H9 (cell line): ENCODE results near the gene MRM1. TPM values are rescaled to one million over a fixed set of nuclear protein-coding genes. Genes with fewer than 3 reads are reported as not detected.

Experiments used
- DNase-seq: peaks from one replicate; pipeline ENCODE4 v3.0.0-alpha.2; 2017
- H2AFZ ChIP-seq: one replicate; pipeline ENCODE4 v1.6.1; 2013; ENCODE audit warnings: mild to moderate bottlenecking, low read length, control low read depth, moderate library complexity
- H2AK5ac ChIP-seq: 2 replicates; pipeline ENCODE4 v1.6.1; 2013; ENCODE audit warnings: low read length, control low read depth, mixed read lengths; ENCODE audit not compliant: insufficient read length
- H2BK120ac ChIP-seq: one replicate; pipeline ENCODE4 v1.6.1; 2013; ENCODE audit warnings: low read depth, mild to moderate bottlenecking, low read length, control low read depth, inconsistent platforms; ENCODE audit not compliant: poor library complexity, severe bottlenecking
- H2BK12ac ChIP-seq: 2 replicates; pipeline ENCODE4 v1.6.1; 2013; ENCODE audit warnings: low read length, control low read depth, mixed read lengths, low read depth; ENCODE audit not compliant: insufficient read length
- H2BK15ac ChIP-seq: 2 replicates; pipeline ENCODE4 v1.6.1; 2013; ENCODE audit warnings: low read depth, low read length, control low read depth
- H2BK20ac ChIP-seq: one replicate; pipeline ENCODE4 v1.6.1; 2013; ENCODE audit warnings: low read depth, mild to moderate bottlenecking, low read length, control low read depth, inconsistent platforms; ENCODE audit not compliant: poor library complexity, severe bottlenecking
- H2BK5ac ChIP-seq: 2 replicates; pipeline ENCODE4 v1.6.1; 2013; ENCODE audit warnings: low read length, control low read depth, mixed read lengths; ENCODE audit not compliant: insufficient read length
- H3K14ac ChIP-seq: 2 replicates; pipeline ENCODE4 v1.6.1; 2013; ENCODE audit warnings: low read length, control low read depth; ENCODE audit not compliant: insufficient read depth
- H3K18ac ChIP-seq: 2 replicates; pipeline ENCODE4 v1.6.1; 2013; ENCODE audit warnings: low read depth, mild to moderate bottlenecking, mixed read lengths, low read length, control low read depth; ENCODE audit not compliant: insufficient read length
- H3K23ac ChIP-seq: 2 replicates; pipeline ENCODE4 v1.6.1; 2013; ENCODE audit warnings: low read length, control low read depth, mixed read lengths, low read depth; ENCODE audit not compliant: insufficient read length
- H3K23me2 ChIP-seq: 2 replicates; pipeline ENCODE4 v1.6.1; 2013; ENCODE audit warnings: low read depth, mild to moderate bottlenecking, mixed read lengths, low read length, control low read depth; ENCODE audit not compliant: insufficient read length, poor library complexity, severe bottlenecking
- H3K27ac ChIP-seq: 2 replicates; pipeline ENCODE4 v1.5.1; 2013; ENCODE audit warnings: low read length, control low read depth, mixed read lengths, low read depth; ENCODE audit not compliant: insufficient read length
- H3K27me3 ChIP-seq: 2 replicates; pipeline ENCODE4 v1.6.1; 2013; ENCODE audit warnings: low read length, control low read depth, inconsistent platforms; ENCODE audit not compliant: insufficient read depth
- H3K4ac ChIP-seq: 2 replicates; pipeline ENCODE4 v1.6.1; 2013; ENCODE audit warnings: low read depth, mild to moderate bottlenecking, control low read depth, inconsistent platforms, low read length, moderate library complexity
- H3K4me1 ChIP-seq: 2 replicates; pipeline ENCODE4 v1.6.1; 2013; ENCODE audit warnings: low read length, control low read depth, inconsistent platforms; ENCODE audit not compliant: insufficient read depth
- H3K4me2 ChIP-seq: 2 replicates; pipeline ENCODE4 v1.6.1; 2013; ENCODE audit warnings: low read length, control low read depth, mixed read lengths; ENCODE audit not compliant: insufficient read length, insufficient read depth
- H3K56ac ChIP-seq: 2 replicates; pipeline ENCODE4 v1.6.1; 2013; ENCODE audit warnings: low read depth, mild to moderate bottlenecking, mixed read lengths, low read length, control low read depth; ENCODE audit not compliant: insufficient read length
- H3K79me1 ChIP-seq: 2 replicates; pipeline ENCODE4 v1.6.1; 2013; ENCODE audit warnings: low read depth, mild to moderate bottlenecking, moderate library complexity, low read length, control low read depth, inconsistent platforms; ENCODE audit not compliant: insufficient read depth, poor library complexity, severe bottlenecking
- H3K79me2 ChIP-seq: 2 replicates; pipeline ENCODE4 v1.6.1; 2013; ENCODE audit warnings: low read length, control low read depth, inconsistent platforms; ENCODE audit not compliant: insufficient read depth
- H3K9ac ChIP-seq: 2 replicates; pipeline ENCODE4 v1.6.1; 2013; ENCODE audit warnings: low read length, control low read depth, mixed read lengths; ENCODE audit not compliant: insufficient read length; ENCODE audit errors: extremely low read depth
- H3K9me3 ChIP-seq: one replicate; pipeline ENCODE4 v1.6.1; 2013; ENCODE audit warnings: low read depth, low read length, inconsistent platforms; ENCODE audit not compliant: control insufficient read depth
- H3T11ph ChIP-seq: one replicate; pipeline ENCODE4 v1.6.1; 2013; ENCODE audit warnings: mild to moderate bottlenecking, low read length, control low read depth, inconsistent platforms
- H4K20me1 ChIP-seq: one replicate; pipeline ENCODE4 v1.6.1; 2013; ENCODE audit not compliant: control insufficient read depth, insufficient read length, insufficient read depth
- H4K5ac ChIP-seq: 2 replicates; pipeline ENCODE4 v1.6.1; 2013; ENCODE audit warnings: low read depth, mild to moderate bottlenecking, mixed read lengths, low read length, control low read depth; ENCODE audit not compliant: insufficient read length
- H4K8ac ChIP-seq: replicated peaks from 2 replicates; pipeline ENCODE4 v1.6.1; 2013; ENCODE audit warnings: low read length, control low read depth, mixed read lengths, low read depth; ENCODE audit not compliant: insufficient read length
- H4K91ac ChIP-seq: 2 replicates; pipeline ENCODE4 v1.6.1; 2013; ENCODE audit warnings: low read depth, mild to moderate bottlenecking, moderate library complexity, mixed read lengths, low read length, control low read depth; ENCODE audit not compliant: insufficient read length
- H3K27ac Mint-ChIP-seq, 3 experiments: 2 replicates in 2 of 3; 3 replicates in 1 of 3; pipeline ENCODE4 v1.8.0; 2020 to 2021; ENCODE audit warnings: mixed read lengths in 3 of 3, mild to moderate bottlenecking in 1 of 3, moderate library complexity in 1 of 3
- H3K27me3 Mint-ChIP-seq: 2 replicates; pipeline ENCODE4 v1.8.0; 2021; ENCODE audit warnings: low read depth, mild to moderate bottlenecking, moderate library complexity, mixed read lengths
- H3K36me3 Mint-ChIP-seq, 3 experiments: 2 replicates in 2 of 3; 3 replicates in 1 of 3; pipeline ENCODE4 v1.8.0; 2020 to 2021; ENCODE audit warnings: low read depth in 3 of 3, mixed read lengths in 3 of 3; ENCODE audit not compliant: insufficient read depth in 1 of 3
- H3K4me1 Mint-ChIP-seq, 2 experiments: 2 replicates each; pipeline ENCODE4 v1.8.0; 2020; ENCODE audit warnings: mixed read lengths in 2 of 2
- H3K4me3 Mint-ChIP-seq, 2 experiments: 2 replicates in 1 of 2; 3 replicates in 1 of 2; pipeline ENCODE4 v1.8.0; 2020 to 2021; ENCODE audit warnings: mild to moderate bottlenecking in 2 of 2, mixed read lengths in 2 of 2, moderate library complexity in 1 of 2
- H3K9me3 Mint-ChIP-seq, 2 experiments: 2 replicates in 1 of 2; 3 replicates in 1 of 2; pipeline ENCODE4 v1.8.0; 2020; ENCODE audit warnings: mild to moderate bottlenecking in 2 of 2, mixed read lengths in 2 of 2, moderate library complexity in 1 of 2
- WGBS: extraction: QIAGEN DNeasy Blood & Tissue Kit; methylation state at CpG from one replicate; pipeline ENCODE4 v1.1.7; 2013; ENCODE audit warnings: missing lambda C conversion rate, low lambda C conversion rate, mixed read lengths; ENCODE audit not compliant: insufficient read length; ENCODE audit errors: extremely low coverage; 5-methylcytosine and 5-hydroxymethylcytosine counted together
- total RNA-seq: library from RNA; stranded (reverse); gene quantifications from 2 replicates; pipeline ENCODE4 v1.2.1, GENCODE V29; 2021
- TF ChIP-seq, protein P1 (sequence below): fragments of 200-600 bp; sonication (generic); conservative IDR thresholded peaks from 3 replicates; pipeline ENCODE4 v1.8.0; 2021; ENCODE audit warnings: antibody characterized with exemption, mild to moderate bottlenecking

The MRM1 gene
- total RNA-seq, 1 experiment from 2014 or later, result 10.3 TPM

- H2BK120ac ChIP-seq, result no peak overlapping the region
- H3K23me2 ChIP-seq, result no peaks in the 10 kb centered on the region
- peaks cover 38 to 49% of the 10 kb centered on the region in 2 experiments for H3K4me1 Mint-ChIP-seq
- no peaks in the 10 kb centered on the region for H3K36me3 Mint-ChIP-seq
- H4K20me1 ChIP-seq, result no peaks in the 10 kb centered on the region
- no peaks in the 10 kb centered on the region for H3K27me3 ChIP-seq
- H3K27ac Mint-ChIP-seq, result peak overlapping the region in 1 of 3 experiments; percentile 45; a peak in 1 of 7 replicates
- H3K27ac ChIP-seq, result no peak overlapping the region
- H4K5ac ChIP-seq, result no peak overlapping the region
- WGBS, result no CpG with 5 or more reads among the region's 16 CpGs
- H3K4ac ChIP-seq, result no peak overlapping the region
- no peak overlapping the region for H4K91ac ChIP-seq
- no peak overlapping the region for H3K18ac ChIP-seq
- H3K56ac ChIP-seq, result no peak overlapping the region
- TF ChIP-seq, protein P1, sequence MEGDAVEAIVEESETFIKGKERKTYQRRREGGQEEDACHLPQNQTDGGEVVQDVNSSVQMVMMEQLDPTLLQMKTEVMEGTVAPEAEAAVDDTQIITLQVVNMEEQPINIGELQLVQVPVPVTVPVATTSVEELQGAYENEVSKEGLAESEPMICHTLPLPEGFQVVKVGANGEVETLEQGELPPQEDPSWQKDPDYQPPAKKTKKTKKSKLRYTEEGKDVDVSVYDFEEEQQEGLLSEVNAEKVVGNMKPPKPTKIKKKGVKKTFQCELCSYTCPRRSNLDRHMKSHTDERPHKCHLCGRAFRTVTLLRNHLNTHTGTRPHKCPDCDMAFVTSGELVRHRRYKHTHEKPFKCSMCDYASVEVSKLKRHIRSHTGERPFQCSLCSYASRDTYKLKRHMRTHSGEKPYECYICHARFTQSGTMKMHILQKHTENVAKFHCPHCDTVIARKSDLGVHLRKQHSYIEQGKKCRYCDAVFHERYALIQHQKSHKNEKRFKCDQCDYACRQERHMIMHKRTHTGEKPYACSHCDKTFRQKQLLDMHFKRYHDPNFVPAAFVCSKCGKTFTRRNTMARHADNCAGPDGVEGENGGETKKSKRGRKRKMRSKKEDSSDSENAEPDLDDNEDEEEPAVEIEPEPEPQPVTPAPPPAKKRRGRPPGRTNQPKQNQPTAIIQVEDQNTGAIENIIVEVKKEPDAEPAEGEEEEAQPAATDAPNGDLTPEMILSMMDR, result no peak
- H3K79me1 ChIP-seq, result no peaks in the 10 kb centered on the region
- DNase-seq, result no peak
- no peak overlapping the region for H2BK5ac ChIP-seq
- H2BK12ac ChIP-seq, result no peak overlapping the region
- H3K4me1 ChIP-seq, result peaks cover 8% of the 10 kb centered on the region; the same call in 1 of the 2 replicates
- H3K9ac ChIP-seq, result no peak overlapping the region
- no peaks in the 10 kb centered on the region for H3K9me3 ChIP-seq
- H3K4me3 Mint-ChIP-seq, result no peak overlapping the region
- H3K79me2 ChIP-seq, result no peaks in the 10 kb centered on the region
- no peak overlapping the region for H2BK15ac ChIP-seq
- no peak overlapping the region for H3K23ac ChIP-seq
- H3K27me3 Mint-ChIP-seq, result no peaks in the 10 kb centered on the region
- no peak overlapping the region for H4K8ac ChIP-seq
- no peak overlapping the region for H3T11ph ChIP-seq
- H2AK5ac ChIP-seq, result no peak overlapping the region
- H2BK20ac ChIP-seq, result no peak overlapping the region
- no peaks in the 10 kb centered on the region for H3K9me3 Mint-ChIP-seq
- H3K14ac ChIP-seq, result no peak overlapping the region; the same call in 1 of the 2 replicates
- H3K4me2 ChIP-seq, result no peak overlapping the region
- H2AFZ ChIP-seq, result no peak overlapping the region
These were observed 15.0 kb downstream of the MRM1 start for GRCh38 chr17:36616061-36617029.
